Measurements from ENCODE around the gene NCOA3. TPM values are rescaled to one million over a fixed set of nuclear protein-coding genes. Genes with fewer than 3 reads are reported as not detected.

The NCOA3 gene
- total RNA-seq, 2 experiments from 2014 or later = 76.4 to 83.4 TPM

- H3K4me1 Mint-ChIP-seq = peaks cover 78% of the 10 kb centered on the region
- H3K27me3 Mint-ChIP-seq = no peaks in the 10 kb centered on the region
- CTCF ChIA-PET = interaction anchor here (0.5 to 1.4 kb wide), 4 partner anchors 18 to 80 kb away, joined by 3 to 4 read pairs (median 4); no protein-coding TSS in a partner anchor
- no peaks in the 10 kb centered on the region for H3K9me3 Mint-ChIP-seq (ENCODE audit: low read depth)
- H3K27ac Mint-ChIP-seq = peak overlapping the region; percentile 66
- POLR2A ChIA-PET = interaction anchor here (1.0 kb wide), 1 partner anchor 38 kb away, joined by 5 read pairs; no protein-coding TSS in a partner anchor
- intact Hi-C loops (cut with DNase I, micrococcal nuclease) = loop anchor here in 1 of 2 experiments (2.0 kb wide), 1 partner anchor 24 kb away; no protein-coding TSS in a partner anchor
- H3K36me3 Mint-ChIP-seq (ENCODE audit: low read depth) = peaks cover 29% of the 10 kb centered on the region
- DNase-seq (no peak), ATAC-seq (peak; percentile 61)
- H3K4me3 Mint-ChIP-seq = no peak overlapping the region
Measured at GRCh38 chr20:47540443-47541354, 39.0 kb downstream of the NCOA3 start.

- no peaks in the 10 kb centered on the region for H3K9me3 Mint-ChIP-seq (ENCODE audit: low read depth)
- DNase-seq (no peak), ATAC-seq (no peak)
- POLR2A ChIA-PET = no interaction called here
- peaks cover 31% of the 10 kb centered on the region for H3K36me3 Mint-ChIP-seq (ENCODE audit: low read depth)
- H3K4me3 Mint-ChIP-seq = no peak overlapping the region
- peaks cover 80% of the 10 kb centered on the region for H3K4me1 Mint-ChIP-seq
- H3K27me3 Mint-ChIP-seq = no peaks in the 10 kb centered on the region
- peak overlapping the region; percentile 64 for H3K27ac Mint-ChIP-seq
- intact Hi-C loops (cut with DNase I, micrococcal nuclease) = loop anchor here in 1 of 2 experiments (2.0 kb wide), 1 partner anchor 25 kb away; no protein-coding TSS in a partner anchor
- CTCF ChIA-PET = no interaction called here
Measured at GRCh38 chr20:47541355-47541922, 39.8 kb downstream of the NCOA3 start.

GRCh38 chr20:47543006-47543431, 41.3 kb downstream of the NCOA3 start:
- DNase-seq (no peak), ATAC-seq (peak; percentile 47)
- Mint-ChIP-seq H3K27me3 (no peaks in the 10 kb centered on the region), H3K9me3 (ENCODE audit: low read depth) (no peaks in the 10 kb centered on the region), H3K27ac (peak overlapping the region; percentile 38), H3K4me1 (peaks cover 76% of the 10 kb centered on the region), H3K4me3 (no peak overlapping the region), H3K36me3 (ENCODE audit: low read depth) (peaks cover 35% of the 10 kb centered on the region)
- ChIA-PET POLR2A (no interaction called here), CTCF (interaction anchor here (1.1 to 2.4 kb wide), 4 partner anchors 13 to 159 kb away, joined by 3 to 9 read pairs (median 4); partner anchors contain the start of gene NCOA3)
- intact Hi-C loops (cut with DNase I, micrococcal nuclease) = no loop called here

GRCh38 chr20:47544240-47544639, 42.6 kb downstream of the NCOA3 start:
- Mint-ChIP-seq H3K4me1 (peaks cover 68% of the 10 kb centered on the region), H3K36me3 (ENCODE audit: low read depth) (peaks cover 35% of the 10 kb centered on the region), H3K27me3 (no peaks in the 10 kb centered on the region), H3K9me3 (ENCODE audit: low read depth) (no peaks in the 10 kb centered on the region), H3K27ac (peak overlapping the region; percentile 73), H3K4me3 (no peak overlapping the region)
- ATAC-seq (no peak), DNase-seq (no peak)
- POLR2A ChIA-PET = interaction anchor here (0.7 kb wide), 1 partner anchor 73 kb away, joined by 7 read pairs; no protein-coding TSS in a partner anchor
- intact Hi-C loops (cut with DNase I, micrococcal nuclease) = no loop called here
- CTCF ChIA-PET = interaction anchor here (0.9 to 2.4 kb wide), 5 partner anchors 8 to 271 kb away, joined by 3 to 9 read pairs (median 4); partner anchors contain the start of gene NCOA3

GRCh38 chr20:47544852-47545251, 43.2 kb downstream of the NCOA3 start:
- H3K27ac Mint-ChIP-seq = no peak overlapping the region
- H3K27me3 Mint-ChIP-seq = no peaks in the 10 kb centered on the region
- no peaks in the 10 kb centered on the region for H3K9me3 Mint-ChIP-seq (ENCODE audit: low read depth)
- intact Hi-C loops (cut with DNase I, micrococcal nuclease) = no loop called here
- no peak overlapping the region for H3K4me3 Mint-ChIP-seq
- peaks cover 68% of the 10 kb centered on the region for H3K4me1 Mint-ChIP-seq
- ChIA-PET CTCF (interaction anchor here (0.7 to 2.0 kb wide), 7 partner anchors 8 to 1620 kb away, joined by 3 to 6 read pairs (median 4); no protein-coding TSS in a partner anchor), POLR2A (interaction anchor here (0.6 to 0.7 kb wide), 2 partner anchors 35 to 72 kb away, joined by 4 to 7 read pairs; no protein-coding TSS in a partner anchor)
- H3K36me3 Mint-ChIP-seq (ENCODE audit: low read depth) = peaks cover 36% of the 10 kb centered on the region
- ATAC-seq (no peak), DNase-seq (no peak)

- Mint-ChIP-seq H3K9me3 (ENCODE audit: low read depth) (no peaks in the 10 kb centered on the region), H3K36me3 (ENCODE audit: low read depth) (peaks cover 35% of the 10 kb centered on the region), H3K27me3 (no peaks in the 10 kb centered on the region), H3K4me1 (peaks cover 68% of the 10 kb centered on the region), H3K4me3 (no peak overlapping the region), H3K27ac (no peak overlapping the region)
- intact Hi-C loops (cut with DNase I, micrococcal nuclease) = no loop called here
- ChIA-PET POLR2A (interaction anchor here (0.6 kb wide), 1 partner anchor 300 kb away, joined by 4 read pairs; no protein-coding TSS in a partner anchor), CTCF (interaction anchor here (0.7 to 2.0 kb wide), 3 partner anchors 75 to 872 kb away, joined by 4 to 6 read pairs (median 4); no protein-coding TSS in a partner anchor)
- no peak for ATAC-seq
- no peak for DNase-seq
Measured at GRCh38 chr20:47545499-47545898, 43.8 kb downstream of the NCOA3 start.

GRCh38 chr20:47546184-47547033, 44.7 kb downstream of the NCOA3 start:
- CTCF ChIA-PET = interaction anchor here (2.0 kb wide), 1 partner anchor 75 kb away, joined by 6 read pairs; no protein-coding TSS in a partner anchor
- POLR2A ChIA-PET = interaction anchor here (0.6 kb wide), 1 partner anchor 301 kb away, joined by 4 read pairs; no protein-coding TSS in a partner anchor
- H3K36me3 Mint-ChIP-seq (ENCODE audit: low read depth) = peaks cover 40% of the 10 kb centered on the region

GRCh38 chr20:47547034-47547387, 45.3 kb downstream of the NCOA3 start:
- Mint-ChIP-seq H3K27me3 (no peaks in the 10 kb centered on the region), H3K4me3 (no peak overlapping the region), H3K27ac (peak overlapping the region; percentile 44), H3K9me3 (ENCODE audit: low read depth) (no peaks in the 10 kb centered on the region), H3K4me1 (peaks cover 68% of the 10 kb centered on the region), H3K36me3 (ENCODE audit: low read depth) (peaks cover 41% of the 10 kb centered on the region)
- DNase-seq = no peak
- intact Hi-C loops (cut with DNase I, micrococcal nuclease) = no loop called here
- ATAC-seq = no peak
- CTCF ChIA-PET = no interaction called here
- POLR2A ChIA-PET = no interaction called here

More at GRCh38 chr20:47546184-47547033, 44.7 kb downstream of the NCOA3 start:
- no peak for DNase-seq
- Mint-ChIP-seq H3K4me1 (peaks cover 68% of the 10 kb centered on the region), H3K9me3 (ENCODE audit: low read depth) (no peaks in the 10 kb centered on the region), H3K4me3 (no peak overlapping the region), H3K27ac (peak overlapping the region; percentile 44), H3K27me3 (no peaks in the 10 kb centered on the region)
- no peak for ATAC-seq
- intact Hi-C loops (cut with DNase I, micrococcal nuclease) = no loop called here

- DNase-seq (no peak), ATAC-seq (no peak)
- ChIA-PET CTCF (interaction anchor here (0.7 to 0.8 kb wide), 5 partner anchors 10 to 715 kb away, joined by 3 to 9 read pairs (median 3); no protein-coding TSS in a partner anchor), POLR2A (interaction anchor here (0.5 kb wide), 1 partner anchor 36 kb away, joined by 3 read pairs; no protein-coding TSS in a partner anchor)
- H3K27ac Mint-ChIP-seq = peak overlapping the region; percentile 63
- peaks cover 45% of the 10 kb centered on the region for H3K4me1 Mint-ChIP-seq
- H3K4me3 Mint-ChIP-seq = no peak overlapping the region
- no peaks in the 10 kb centered on the region for H3K9me3 Mint-ChIP-seq (ENCODE audit: low read depth)
- intact Hi-C loops (cut with DNase I, micrococcal nuclease) = no loop called here
- H3K27me3 Mint-ChIP-seq = no peaks in the 10 kb centered on the region
- H3K36me3 Mint-ChIP-seq (ENCODE audit: low read depth) = peaks cover 38% of the 10 kb centered on the region
Measured at GRCh38 chr20:47549671-47550070, 48.0 kb downstream of the NCOA3 start.

GRCh38 chr20:47551222-47551621, 49.5 kb downstream of the NCOA3 start:
- intact Hi-C loops (cut with DNase I, micrococcal nuclease) = no loop called here
- no peak overlapping the region for H3K4me3 Mint-ChIP-seq
- POLR2A ChIA-PET = no interaction called here
- peaks cover 37% of the 10 kb centered on the region for H3K36me3 Mint-ChIP-seq (ENCODE audit: low read depth)
- DNase-seq (no peak), ATAC-seq (no peak)
- no peaks in the 10 kb centered on the region for H3K27me3 Mint-ChIP-seq
- CTCF ChIA-PET = interaction anchor here (1.5 to 2.0 kb wide), 2 partner anchors 14 to 15 kb away, joined by 3 to 7 read pairs; no protein-coding TSS in a partner anchor
- H3K9me3 Mint-ChIP-seq (ENCODE audit: low read depth) = no peaks in the 10 kb centered on the region
- H3K4me1 Mint-ChIP-seq = peaks cover 39% of the 10 kb centered on the region
- H3K27ac Mint-ChIP-seq = peak overlapping the region; percentile 2

All from activated CD4-positive, alpha-beta T cell treated with anti-CD3 and anti-CD28 coated beads for 36 hours (primary cell).